GM06990 (cell line): Measurements from ENCODE around the gene ZNF595.
A peak's percentile ranks its signal among the peaks of the same experiment; 100 is the strongest.
"Not testable (repeated sequence)": the region's sequence is repeated elsewhere in the genome, so short reads cannot be mapped to it uniquely, and the experiment has no call there.

ENCODE experiments used
- DNase-seq: peaks from one replicate; pipeline ENCODE4 v3.0.0-alpha.2; 2011; ENCODE audit not compliant: insufficient read length; ENCODE audit errors: extremely low read depth
- H3K27me3 ChIP-seq: replicated peaks from 2 replicates; pipeline ENCODE4 v1.6.0; 2011; ENCODE audit warnings: low read length; ENCODE audit not compliant: control insufficient read depth, insufficient read depth
- H3K36me3 ChIP-seq: 2 replicates; pipeline ENCODE4 v1.5.1; 2011; ENCODE audit warnings: low read length; ENCODE audit not compliant: control insufficient read depth, insufficient read depth
- H3K4me3 ChIP-seq: replicated peaks from 2 replicates; pipeline ENCODE4 v1.5.1; 2011; ENCODE audit warnings: low read depth, mild to moderate bottlenecking, control low read depth, low read length
- CTCF ChIP-seq: IDR thresholded peaks from 2 replicates; pipeline ENCODE4 v1.5.1; 2011; ENCODE audit warnings: low read length, control low read depth, mild to moderate bottlenecking, inconsistent platforms; ENCODE audit not compliant: insufficient read depth, poor library complexity, severe bottlenecking

The ZNF595 gene

GRCh38 chr4:113732-114131 is 60.6 kb downstream of the ZNF595 start:
- TF ChIP-seq CTCF = no peak
- Histone ChIP-seq H3K4me3 (no peak overlapping the region), H3K27me3 (no peaks in the 10 kb centered on the region), H3K36me3 (no peaks in the 10 kb centered on the region)
- no peak for DNase-seq

GRCh38 chr4:114149-114548 is 61.0 kb downstream of the ZNF595 start:
- no peak for DNase-seq
- TF ChIP-seq CTCF = no peak
- H3K36me3 ChIP-seq = no peaks in the 10 kb centered on the region
- no peaks in the 10 kb centered on the region for H3K27me3 ChIP-seq
- no peak overlapping the region for H3K4me3 ChIP-seq

- DNase-seq = no peak
- H3K27me3 ChIP-seq = no peaks in the 10 kb centered on the region
- TF ChIP-seq CTCF = no peak
- no peaks in the 10 kb centered on the region for H3K36me3 ChIP-seq
- no peak overlapping the region for H3K4me3 ChIP-seq
These were observed 63.4 kb downstream of the ZNF595 start for GRCh38 chr4:116499-116898.

GRCh38 chr4:120616-121015 is 67.5 kb downstream of the ZNF595 start:
- no peak overlapping the region for H3K4me3 ChIP-seq
- no peak for DNase-seq
- no peaks in the 10 kb centered on the region for H3K36me3 ChIP-seq
- no peak for TF ChIP-seq CTCF
- H3K27me3 ChIP-seq = no peaks in the 10 kb centered on the region

GRCh38 chr4:121408-122084 is 68.4 kb downstream of the ZNF595 start:
- Histone ChIP-seq H3K27me3 (no peaks in the 10 kb centered on the region), H3K36me3 (0 out of 2 replicates have a peak, but pooled peaks cover 1% of the 10 kb centered on the region), H3K4me3 (no peak overlapping the region)
- TF ChIP-seq CTCF = no peak
- DNase-seq = peak; percentile 22

GRCh38 chr4:123922-124274 is 70.8 kb downstream of the ZNF595 start:
- not testable (repeated sequence) for DNase-seq, H3K36me3 ChIP-seq, H3K27me3 ChIP-seq
- H3K4me3 ChIP-seq = peak overlapping the region; percentile 35
